GM18858 (cell line): ENCODE measurements around the gene NKX6-1.
A peak's percentile ranks its signal among the peaks of the same experiment; 100 is the strongest.

ENCODE experiments used
- ATAC-seq: cut with Tn5 transposase; IDR thresholded peaks from one replicate; pipeline ENCODE4 v1.9.1; 2021; ENCODE audit not compliant: unreplicated experiment

Gene NKX6-1

DNA sequence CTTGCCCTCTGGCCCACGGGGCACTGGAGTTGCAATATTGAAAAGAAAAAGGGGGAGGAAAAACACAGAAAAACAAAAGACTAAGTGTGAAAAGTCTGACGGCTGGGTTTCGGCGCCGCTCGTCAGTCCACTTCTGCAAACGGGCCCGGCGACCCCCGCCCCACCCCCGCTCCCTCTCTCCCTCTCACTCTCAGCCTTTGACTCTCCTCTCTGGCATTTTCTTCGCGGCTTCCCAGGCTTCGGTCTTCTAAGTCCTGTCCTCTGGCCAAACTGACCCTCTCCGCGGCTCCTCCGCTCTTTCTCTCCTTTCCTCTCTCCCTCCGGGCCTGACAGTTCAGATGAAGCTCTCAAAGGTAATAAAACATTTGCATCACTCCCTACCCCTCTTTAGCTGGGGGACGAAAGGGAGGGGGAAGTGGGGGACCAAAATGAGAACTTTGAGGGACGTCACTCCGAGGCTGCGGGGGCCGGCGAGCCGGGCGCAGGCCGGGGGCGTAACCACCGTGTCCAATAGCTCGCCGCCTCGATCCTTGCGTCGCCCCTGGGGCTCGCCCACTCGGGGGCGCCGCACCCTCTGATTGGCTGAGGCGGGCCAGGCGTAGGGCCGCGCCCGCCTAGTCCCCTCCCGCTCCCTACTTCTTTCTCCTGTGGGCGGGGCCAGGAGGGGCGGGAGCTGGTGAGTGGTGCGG is at the start of gene NKX6-1:
TSS of gene NKX6-1 (minus strand) at position 358 of the 689 bp plus-strand sequence. CDS start 1,064 bp downstream, outside the sequence.
- ATAC-seq: no peak

- no peak for ATAC-seq
These were observed 48.1 kb upstream of the NKX6-1 start for GRCh38 chr4:84547211-84547610.

DNA sequence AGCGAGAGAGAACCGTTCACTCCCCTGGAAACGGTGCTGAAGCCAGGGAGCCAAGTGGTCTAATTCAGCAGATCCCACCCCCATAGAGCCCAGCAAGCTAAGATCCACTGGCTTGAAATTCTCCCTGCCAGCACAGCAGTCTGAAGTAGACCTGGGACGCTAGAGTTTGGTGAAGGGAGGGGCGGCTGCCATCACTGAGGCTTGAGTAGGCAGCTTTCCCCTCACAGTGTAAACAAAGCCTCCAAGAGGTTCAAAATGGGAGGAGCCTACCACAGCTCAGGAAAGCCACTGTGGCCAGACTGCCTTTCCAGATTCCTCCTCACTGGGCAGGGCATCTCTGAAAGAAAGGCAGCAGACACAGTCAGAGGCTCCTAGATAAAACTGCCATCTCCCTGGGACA is 46.0 kb upstream of the NKX6-1 start:
- ATAC-seq: no peak

DNA sequence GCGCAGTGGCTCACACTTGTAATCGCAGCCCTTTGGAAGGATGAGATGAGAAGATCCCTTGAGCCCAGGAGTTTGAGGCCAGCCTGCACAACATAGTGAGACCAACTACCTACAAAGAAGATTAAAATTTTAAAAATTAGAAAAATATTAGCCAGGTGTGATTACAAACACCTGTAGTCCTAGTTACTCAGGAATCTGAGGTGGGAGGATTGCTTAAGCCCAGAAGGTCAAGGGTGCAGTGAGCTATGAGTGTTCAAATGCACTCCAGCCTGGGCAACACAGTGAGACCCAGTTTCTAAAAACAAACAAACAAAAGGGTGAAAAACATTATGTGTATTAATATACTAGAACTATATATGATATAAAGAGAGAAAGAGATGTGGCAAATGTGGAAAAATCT is 36.8 kb upstream of the NKX6-1 start:
- no peak for ATAC-seq

GRCh38 chr4:84531689-84532088 is 32.6 kb upstream of the NKX6-1 start:
- ATAC-seq: no peak

DNA sequence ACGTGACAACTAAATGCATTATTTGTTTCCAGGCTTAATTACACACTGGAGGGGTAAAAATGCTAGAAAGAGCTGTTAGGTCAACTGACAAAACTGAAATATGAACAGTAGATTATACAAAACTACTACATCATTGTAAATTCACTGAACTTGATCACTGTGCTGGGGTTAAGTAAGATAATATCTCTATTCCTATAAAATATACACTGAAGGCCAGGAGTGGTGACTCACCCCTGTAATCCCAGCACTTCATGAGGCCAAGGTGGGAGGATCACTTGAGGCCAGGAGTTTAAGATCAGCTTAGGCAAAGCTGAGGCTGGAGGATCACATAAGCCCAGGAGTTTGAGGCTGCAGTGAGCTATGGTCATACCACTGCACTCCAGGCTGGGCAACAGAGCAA is 31.8 kb upstream of the NKX6-1 start:
- ATAC-seq: no peak

GRCh38 chr4:84530454-84530853 is 31.4 kb upstream of the NKX6-1 start:
- ATAC-seq: no peak

DNA sequence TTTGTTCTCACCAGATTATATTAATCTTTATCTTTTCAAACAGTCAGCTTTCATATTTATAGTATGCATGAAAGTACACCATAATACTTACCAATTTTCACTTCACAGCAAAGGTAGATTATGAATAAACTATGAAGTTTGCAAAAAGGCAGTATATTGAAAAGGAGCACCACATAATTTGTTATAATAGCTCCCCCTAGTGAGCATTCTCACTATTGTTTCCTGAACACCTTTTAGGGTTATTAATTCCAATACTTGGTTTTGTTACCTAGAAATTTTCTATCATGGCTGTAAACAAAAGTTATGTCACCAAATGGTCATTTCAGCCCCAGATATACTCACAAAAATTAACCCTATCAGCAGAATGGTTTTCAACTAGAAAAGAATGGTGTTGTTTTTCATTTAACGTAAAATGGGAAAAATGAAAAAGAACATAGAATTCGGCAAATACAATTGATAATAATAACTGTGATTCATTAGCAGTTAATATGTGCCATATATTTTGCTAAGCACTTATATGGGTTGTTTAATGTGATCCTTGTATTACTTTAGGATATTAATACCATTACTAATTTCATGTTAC is 30.2 kb upstream of the NKX6-1 start:
- no peak for ATAC-seq

GRCh38 chr4:84527391-84527790 is 28.3 kb upstream of the NKX6-1 start:
- no peak for ATAC-seq

GRCh38 chr4:84515075-84515474 is 16.0 kb upstream of the NKX6-1 start:
- ATAC-seq: no peak

- no peak for ATAC-seq
These were observed 13.2 kb upstream of the NKX6-1 start for GRCh38 chr4:84512277-84512676.

DNA sequence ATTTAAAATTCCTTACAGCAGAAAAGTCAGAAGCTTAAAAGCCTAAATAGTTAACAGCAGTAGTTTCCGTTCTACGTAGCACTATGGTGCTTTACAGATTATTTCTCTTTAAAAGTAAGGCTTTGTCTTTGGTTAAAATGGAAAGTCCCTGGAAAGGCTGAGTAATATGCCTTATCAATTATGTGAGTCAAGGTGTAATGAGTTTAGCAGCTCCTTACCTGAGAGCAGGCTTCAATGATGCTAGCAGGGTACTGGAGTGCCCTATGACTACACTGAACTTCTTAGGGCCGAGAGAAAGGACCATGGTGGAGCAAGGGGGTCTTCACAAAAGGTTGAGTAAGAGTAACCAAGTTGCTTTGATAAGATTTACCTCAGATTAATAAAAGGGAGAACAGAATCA is 12.6 kb upstream of the NKX6-1 start:
- ATAC-seq: no peak

DNA sequence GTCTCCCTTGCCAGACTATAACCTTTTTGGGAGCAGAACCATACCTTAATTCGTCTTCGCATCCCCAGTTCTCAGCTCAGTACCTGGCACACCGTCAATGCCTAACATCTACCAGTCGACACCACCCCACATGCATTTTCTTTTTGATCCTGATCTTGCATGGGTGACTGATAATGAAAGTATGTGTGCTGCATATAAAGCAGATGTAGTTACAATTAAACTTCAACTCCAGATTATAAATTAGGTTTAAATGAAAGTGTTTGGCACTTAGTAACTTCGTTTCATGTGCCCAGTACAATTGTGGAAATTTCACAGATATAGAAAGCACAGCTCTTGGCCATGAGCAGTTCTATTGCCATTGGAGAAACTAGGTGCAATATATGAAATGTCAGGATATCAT is 8.8 kb upstream of the NKX6-1 start:
- no peak for ATAC-seq

- ATAC-seq: no peak
These were observed 5.7 kb upstream of the NKX6-1 start for GRCh38 chr4:84504821-84505220.

- ATAC-seq: peak; percentile 85
These were observed 4.7 kb upstream of the NKX6-1 start for GRCh38 chr4:84503495-84504437.

GRCh38 chr4:84502955-84503373 is 3.9 kb upstream of the NKX6-1 start:
- ATAC-seq: no peak

DNA sequence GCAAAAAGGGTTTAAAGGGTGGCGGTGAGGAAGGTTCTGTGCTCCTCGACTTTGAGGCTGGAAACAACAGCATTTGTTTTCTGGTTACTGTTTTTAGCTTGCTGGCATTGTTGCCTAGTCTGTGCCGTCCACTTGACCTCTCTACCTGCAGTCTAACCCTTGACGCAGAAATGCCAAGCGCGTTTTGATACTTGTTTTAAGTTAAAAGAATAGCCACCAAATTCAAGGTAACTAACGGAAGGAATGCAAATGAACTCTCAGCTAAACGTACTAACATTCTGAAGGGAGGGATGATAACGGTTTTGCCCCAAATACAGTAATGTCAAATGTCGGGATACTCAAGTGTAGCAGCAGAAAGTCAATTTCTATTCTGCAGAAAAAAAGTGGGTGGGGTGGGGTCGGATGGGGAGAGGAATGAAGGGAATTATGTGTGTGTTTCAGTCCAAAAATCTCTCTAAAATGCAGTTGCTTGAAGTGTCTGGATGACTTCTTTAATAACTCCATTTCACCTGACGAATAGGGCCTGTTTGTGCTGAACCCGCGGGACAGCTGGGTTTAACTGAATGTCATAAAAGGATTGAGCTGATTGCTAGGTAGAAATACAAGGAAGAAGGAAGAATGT is 3.4 kb upstream of the NKX6-1 start:
- ATAC-seq: no peak

GRCh38 chr4:84501721-84502267 is 2.7 kb upstream of the NKX6-1 start:
- ATAC-seq: no peak

DNA sequence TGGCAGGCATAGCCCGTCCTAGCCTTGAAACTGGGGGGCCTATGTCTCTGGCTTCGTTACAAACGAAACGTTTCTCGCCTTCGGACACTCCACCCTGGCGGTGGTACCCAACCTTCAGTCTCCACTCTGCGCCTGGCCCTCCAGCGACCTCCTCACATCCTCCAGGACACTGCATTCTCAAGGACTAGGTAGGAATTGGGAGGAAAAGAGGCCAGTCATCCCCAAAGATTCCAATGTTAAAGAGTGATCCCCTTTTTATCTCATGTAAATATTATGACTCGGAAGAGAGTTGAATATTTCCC is 2.1 kb upstream of the NKX6-1 start:
- ATAC-seq: no peak

DNA sequence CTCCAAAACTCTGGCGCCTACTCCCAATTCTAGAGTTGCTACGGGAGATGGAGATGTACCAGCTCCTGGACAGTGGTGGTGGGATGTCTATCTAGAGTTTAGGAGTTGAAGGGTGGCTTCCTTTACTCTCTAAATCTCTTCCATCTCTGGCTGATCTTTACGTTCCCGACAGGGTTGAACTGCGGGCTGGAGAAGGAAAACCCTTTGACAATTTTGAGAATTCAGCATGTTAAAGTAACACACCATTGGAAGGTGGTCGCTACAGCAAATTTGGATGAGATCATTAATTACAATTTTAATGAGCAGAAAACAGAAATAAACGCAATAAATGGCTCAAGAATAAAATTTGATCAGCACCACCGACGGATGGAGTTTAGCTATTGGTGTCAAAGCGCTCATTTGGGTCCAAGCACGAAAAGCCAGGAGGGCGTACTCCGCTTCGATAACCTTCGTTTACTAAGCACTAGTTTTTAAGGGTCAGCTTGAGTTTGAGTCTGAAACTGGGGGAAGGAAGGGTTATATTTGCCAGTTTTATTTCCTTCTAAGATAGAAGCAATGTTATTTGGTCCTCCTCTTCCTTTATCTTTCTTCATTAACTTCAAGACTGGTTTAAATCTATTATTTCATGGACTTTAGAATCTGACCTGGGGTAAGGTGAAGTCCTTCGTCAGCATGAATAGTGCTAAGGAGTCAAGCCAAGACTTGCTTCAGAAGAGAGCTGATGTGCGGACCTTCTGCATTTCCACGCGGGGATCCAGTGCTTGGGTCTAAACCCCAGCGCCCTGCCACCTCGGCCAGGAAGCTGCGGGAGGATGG is 1.5 kb upstream of the NKX6-1 start:
- no peak for ATAC-seq

- no peak for ATAC-seq
These were observed 511 bp upstream of the NKX6-1 start for GRCh38 chr4:84499624-84499982.
